ENCODE results near the gene PREB. TPM values are rescaled to one million over a fixed set of nuclear protein-coding genes. Genes with fewer than 3 reads are reported as not detected.
"Not testable (repeated sequence)": the region's sequence is repeated elsewhere in the genome, so short reads cannot be mapped to it uniquely, and the experiment has no call there.

PREB gene
- total RNA-seq, 1 donor from 2014 or later: 25.7 TPM

DNA sequence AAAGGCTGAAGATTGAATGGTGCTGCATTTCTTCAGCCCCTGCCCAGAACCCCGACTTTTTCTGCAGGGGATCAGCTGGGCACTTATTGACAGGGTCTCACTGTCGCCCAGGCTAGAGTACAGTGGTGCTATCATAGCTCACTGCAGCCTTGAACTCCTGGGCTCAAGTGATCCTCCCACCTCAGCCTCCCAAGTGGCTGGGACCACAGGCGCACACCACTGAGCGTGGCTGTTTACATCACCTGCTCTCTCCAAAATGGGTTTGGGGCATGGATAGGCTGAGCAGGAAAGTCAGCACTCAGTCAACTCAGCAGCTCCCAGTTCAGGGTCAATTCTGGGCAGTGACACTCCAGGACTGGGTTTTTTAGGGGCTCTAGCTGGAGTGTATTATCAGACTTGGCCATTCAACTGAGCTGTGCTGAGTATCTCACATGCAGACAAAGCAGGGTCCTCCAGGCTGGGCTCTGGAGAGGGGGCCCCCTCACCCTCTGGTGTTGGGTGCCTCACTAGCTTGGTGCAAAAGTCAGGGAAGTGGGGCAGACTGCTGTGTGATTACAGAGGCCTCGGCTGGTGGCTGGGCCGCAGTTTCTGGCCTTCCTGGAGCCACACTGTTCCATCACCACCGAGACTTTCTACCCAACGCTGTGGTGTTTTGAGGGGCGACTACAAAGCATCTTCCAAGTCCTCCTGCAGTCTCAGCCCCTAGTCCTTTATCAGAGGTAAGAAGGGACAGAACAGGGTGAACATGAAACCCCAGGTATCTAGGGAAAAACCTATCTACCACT, 6.4 kb downstream of the PREB start:
- no peak for DNase-seq (ENCODE audit: low read depth in 2 of 2)

DNA sequence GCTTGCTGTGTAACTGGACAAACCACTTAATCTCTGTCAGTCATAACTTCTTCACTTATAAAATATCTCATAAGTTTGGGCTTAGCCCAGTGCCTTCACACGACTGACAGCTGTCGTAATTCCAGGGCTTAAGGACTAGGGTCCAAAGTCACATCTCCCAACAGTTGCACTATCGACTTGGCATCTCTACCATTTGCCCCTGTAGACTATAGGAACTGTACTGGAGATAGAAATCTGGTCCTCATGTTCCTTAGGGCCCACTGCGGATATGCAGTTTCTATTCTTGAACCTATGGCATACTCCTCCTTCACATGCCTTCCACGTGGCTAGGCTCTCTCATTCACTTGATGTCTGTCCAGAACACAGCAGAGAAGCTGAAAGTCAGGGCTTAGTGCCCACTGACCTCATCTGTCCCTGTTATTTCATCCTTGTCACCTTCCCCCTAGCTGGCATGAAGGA, 8.2 kb downstream of the PREB start:
- DNase-seq (ENCODE audit: low read depth in 2 of 2): no peak

- DNase-seq (ENCODE audit: low read depth in 2 of 2): no peak
Observed at GRCh38 chr2:27125104-27125503, 9.3 kb downstream of the PREB start.

GRCh38 chr2:27123302-27124150, 10.9 kb downstream of the PREB start, which contains the start of gene ABHD1:
TSS of gene ABHD1 (plus strand) at chr2:27123815. CDS start at chr2:27123949, 134 bp downstream.
- DNase-seq (ENCODE audit: low read depth in 2 of 2): peak in 1 of 2 donors; percentile 33

DNA sequence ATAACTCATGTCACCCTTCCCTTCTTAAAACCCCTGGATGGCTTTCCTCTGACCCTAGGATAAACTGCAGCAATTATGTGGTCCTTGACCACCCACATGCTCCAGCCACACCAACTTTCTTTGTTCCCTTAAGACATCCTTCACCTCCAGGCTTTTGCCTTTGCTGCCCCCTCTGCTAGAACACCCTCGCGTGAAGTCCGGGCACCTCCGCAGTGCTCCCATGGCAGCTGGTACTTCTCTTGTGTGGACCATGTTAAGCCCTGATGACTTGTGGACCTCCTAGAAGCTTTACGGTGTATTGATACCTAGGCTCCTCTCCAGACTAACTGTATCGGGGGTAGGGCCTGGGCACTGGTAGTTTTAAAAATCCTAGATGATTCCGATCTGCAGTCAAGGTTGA, 11.6 kb downstream of the PREB start:
- no peak for DNase-seq (ENCODE audit: low read depth in 2 of 2)

- DNase-seq (ENCODE audit: low read depth in 2 of 2): no peak
Observed at GRCh38 chr2:27121906-27122305, 12.5 kb downstream of the PREB start.

DNA sequence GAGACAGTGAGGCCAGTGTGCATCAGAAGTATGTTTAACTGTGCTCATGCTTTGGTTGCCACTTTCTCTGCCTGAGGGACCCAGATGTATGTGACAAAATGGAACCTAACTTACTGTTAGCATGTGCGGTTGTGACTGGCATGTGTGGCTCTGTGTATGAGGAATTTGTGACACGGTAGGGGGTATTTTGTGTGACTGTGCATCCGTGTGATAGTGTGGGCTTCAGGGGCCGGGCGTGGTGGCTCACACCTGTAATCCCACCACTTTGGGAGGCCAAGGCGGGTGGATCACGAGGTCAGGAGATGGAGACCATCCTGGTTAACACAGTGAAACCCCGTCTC, 15.1 kb downstream of the PREB start:
- DNase-seq (ENCODE audit: low read depth in 2 of 2): not testable (repeated sequence)

- DNase-seq (ENCODE audit: low read depth in 2 of 2): peak in 1 of 2 donors; percentile 16
Observed at GRCh38 chr2:27118525-27119329, 15.7 kb downstream of the PREB start, which contains the start of gene CGREF1. TSS of gene CGREF1 (minus strand) at chr2:27119128. CDS start at chr2:27104366, 14,762 bp downstream.

DNA sequence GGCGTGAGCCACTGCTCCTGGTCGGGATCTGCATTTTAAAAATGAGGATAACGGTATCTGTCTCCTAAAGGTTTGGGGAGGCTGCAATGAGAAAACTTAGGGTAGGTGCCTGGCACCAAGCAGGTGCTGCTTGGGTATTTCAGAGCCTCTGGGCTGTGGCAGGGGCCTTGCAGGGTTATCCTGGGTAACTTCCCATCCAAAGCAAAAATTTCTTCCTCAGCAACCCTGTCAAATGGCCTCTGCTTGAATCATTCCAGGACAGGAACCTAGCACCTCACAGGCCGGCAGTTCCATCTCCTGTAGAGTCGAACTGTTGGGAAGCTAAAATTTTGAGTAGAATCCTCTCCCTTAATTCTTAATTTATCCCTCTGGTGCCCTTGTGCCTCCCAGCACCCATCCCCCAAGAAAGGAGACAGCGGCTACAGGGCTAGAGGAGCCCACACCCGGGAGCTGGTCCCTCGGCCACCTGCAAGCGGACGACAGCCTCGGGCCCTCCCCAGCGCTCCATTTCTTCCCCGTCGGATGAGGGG, 16.4 kb downstream of the PREB start:
- DNase-seq (ENCODE audit: low read depth in 2 of 2): no peak

DNA sequence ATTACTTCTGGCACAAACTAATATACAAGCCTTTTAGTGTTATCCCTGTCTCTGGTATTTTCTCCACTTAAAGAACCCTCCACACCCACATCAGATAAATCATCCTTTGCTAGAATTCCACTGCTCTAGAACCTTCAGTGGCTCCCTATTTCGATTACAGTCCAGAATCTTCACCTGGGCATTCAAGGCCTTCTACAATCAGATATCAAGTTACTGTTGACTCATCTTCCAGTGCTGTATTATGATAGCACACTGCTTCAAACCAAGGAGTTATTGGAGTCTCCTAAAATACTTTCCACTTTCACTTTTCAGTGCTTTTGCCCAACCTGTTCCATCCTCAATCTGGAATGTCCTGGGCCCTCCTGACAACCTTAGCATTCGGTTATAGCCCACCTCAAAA, 18.9 kb downstream of the PREB start:
- DNase-seq (ENCODE audit: low read depth in 2 of 2): no peak

GRCh38 chr2:27111392-27112078, 22.9 kb downstream of the PREB start:
- not testable (repeated sequence) for DNase-seq (ENCODE audit: low read depth in 2 of 2)

DNA sequence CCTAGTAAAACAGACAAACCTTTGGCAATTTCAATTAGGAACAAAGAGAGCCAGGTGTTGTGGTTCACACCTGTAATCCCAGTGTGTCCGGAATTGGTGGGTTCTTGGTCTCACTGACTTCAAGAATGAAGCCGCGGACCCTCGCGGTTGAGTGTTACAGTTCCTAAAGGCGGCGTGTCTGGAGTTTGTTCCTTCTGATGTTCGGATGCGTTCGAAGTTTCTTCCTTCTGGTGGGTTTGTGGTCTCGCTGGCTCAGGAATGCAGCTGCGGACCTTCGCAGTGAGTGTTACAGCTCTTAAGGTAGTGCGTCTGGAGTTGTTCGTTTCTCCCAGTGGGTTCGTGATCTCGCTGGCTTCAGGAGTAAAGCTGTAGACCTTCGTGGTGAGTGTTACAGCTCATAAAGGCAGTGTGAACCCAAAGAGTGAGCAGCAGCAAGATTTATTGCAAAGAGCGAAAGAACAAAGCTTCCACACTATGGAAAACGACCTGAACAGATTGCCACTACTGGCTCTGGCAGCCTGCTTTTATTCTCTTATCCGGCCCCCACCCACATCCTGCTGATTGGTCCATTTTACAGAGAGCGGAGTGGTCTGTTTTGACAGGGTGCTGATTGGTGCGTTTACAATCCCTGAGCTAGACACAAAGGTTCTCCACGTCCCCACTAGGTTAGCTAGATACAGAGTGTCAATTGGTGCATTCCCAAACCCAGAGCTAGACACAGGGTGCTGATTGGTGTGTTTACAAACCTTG, 23.7 kb downstream of the PREB start:
- DNase-seq (ENCODE audit: low read depth in 2 of 2): not testable (repeated sequence)

DNA sequence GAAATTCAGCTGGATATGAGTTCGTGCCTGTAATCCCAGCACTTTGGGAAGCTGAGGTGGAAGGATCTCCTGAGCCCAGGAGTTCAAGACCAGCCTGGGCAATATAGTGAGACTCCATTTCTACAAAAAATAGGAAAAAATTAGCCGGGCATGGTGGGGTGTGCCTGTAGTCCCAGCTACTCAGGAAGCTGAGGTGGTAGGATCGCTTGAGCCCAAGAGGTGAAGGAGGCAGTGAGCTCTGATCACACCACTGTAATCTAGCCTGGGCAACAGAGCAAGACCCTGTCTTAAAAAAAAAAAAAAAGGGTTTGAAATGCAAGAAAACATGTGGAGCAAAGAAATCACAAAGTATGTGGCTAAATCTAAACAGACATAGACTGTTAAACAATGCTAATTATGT, 25.4 kb downstream of the PREB start:
- DNase-seq (ENCODE audit: low read depth in 2 of 2): no peak

GRCh38 chr2:27108221-27108620, 26.2 kb downstream of the PREB start:
- DNase-seq (ENCODE audit: low read depth in 2 of 2): no peak

GRCh38 chr2:27105981-27106380, 28.5 kb downstream of the PREB start:
- no peak for DNase-seq (ENCODE audit: low read depth in 2 of 2)

- no peak for DNase-seq (ENCODE audit: low read depth in 2 of 2)
Observed at GRCh38 chr2:27102329-27102728, 32.1 kb downstream of the PREB start.

DNA sequence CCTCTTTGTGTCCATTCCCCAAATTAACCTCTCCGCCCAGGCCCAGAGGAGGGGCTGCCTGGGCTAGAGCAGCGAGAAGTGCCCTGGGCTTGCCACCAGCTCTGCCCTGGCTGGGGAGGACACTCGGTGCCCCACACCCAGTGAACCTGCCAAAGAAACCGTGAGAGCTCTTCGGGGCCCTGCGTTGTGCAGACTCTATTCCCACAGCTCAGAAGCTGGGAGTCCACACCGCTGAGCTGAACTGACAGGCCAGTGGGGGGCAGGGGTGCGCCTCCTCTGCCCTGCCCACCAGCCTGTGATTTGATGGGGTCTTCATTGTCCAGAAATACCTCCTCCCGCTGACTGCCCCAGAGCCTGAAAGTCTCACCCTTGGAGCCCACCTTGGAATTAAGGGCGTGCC, 34.4 kb downstream of the PREB start:
- DNase-seq (ENCODE audit: low read depth in 2 of 2): no peak

- no peak for DNase-seq (ENCODE audit: low read depth in 2 of 2)
Observed at GRCh38 chr2:27099334-27099955, 35.0 kb downstream of the PREB start.

- DNase-seq (ENCODE audit: low read depth in 2 of 2): no peak
Observed at GRCh38 chr2:27097341-27097740, 37.1 kb downstream of the PREB start.
